H1 (cell line): ENCODE results near the gene SH2D2A. TPM values are rescaled to one million over a fixed set of nuclear protein-coding genes. Genes with fewer than 3 reads are reported as not detected.

Source experiments
- ASH2L ChIP-seq: fragments of 200-600, 300-600 bp; sonication (generic); IDR thresholded peaks from one replicate; pipeline ENCODE4 v1.7.1; 2017; ENCODE audit warnings: low read length
- BACH1 ChIP-seq: IDR thresholded peaks from 2 replicates; pipeline ENCODE4 v1.6.1; 2012; ENCODE audit warnings: low read length, improper control_type of control experiment
- CBX5 ChIP-seq: fragments of 300-800, 300-1000 bp; sonication (generic); IDR thresholded peaks from 2 replicates; pipeline ENCODE4 v1.7.1; 2016; ENCODE audit warnings: antibody characterized with exemption, low read length, low read depth
- CEBPB ChIP-seq: IDR thresholded peaks from 2 replicates; pipeline ENCODE4 v1.6.1; 2012; ENCODE audit warnings: low read depth, low read length
- CREB1 ChIP-seq: IDR thresholded peaks from 2 replicates; pipeline ENCODE4 v1.6.1; 2012; ENCODE audit warnings: inconsistent platforms
- CTBP2 ChIP-seq: IDR thresholded peaks from 2 replicates; pipeline ENCODE4 v1.7.0; 2011; ENCODE audit warnings: borderline replicate concordance, mild to moderate bottlenecking, moderate library complexity, mixed read lengths, low read length; ENCODE audit not compliant: insufficient read depth, insufficient read length
- EP300 ChIP-seq, 2 experiments: IDR thresholded peaks; 1 replicate in 1 of 2; 2 replicates in 1 of 2; pipeline ENCODE4 v1.6.1; 2011 to 2012; ENCODE audit warnings: low read depth in 2 of 2, low read length in 2 of 2, mild to moderate bottlenecking in 2 of 2, borderline replicate concordance in 1 of 2, inconsistent platforms in 1 of 2, moderate library complexity in 1 of 2
- HDAC2 ChIP-seq, 2 experiments: fragments of 300-600 bp in 1 of 2; sonication (generic) in 1 of 2; IDR thresholded peaks; 2 replicates each; pipeline ENCODE4 v1.6.1; 2011 to 2012; ENCODE audit warnings: low read depth in 2 of 2, low read length in 2 of 2, mild to moderate bottlenecking in 2 of 2, moderate library complexity in 2 of 2, borderline replicate concordance in 1 of 2, inconsistent platforms in 1 of 2
- KDM5A ChIP-seq: fragments of 200-600 bp; IDR thresholded peaks from 2 replicates; pipeline ENCODE4 v1.7.1; 2012; ENCODE audit warnings: mild to moderate bottlenecking, low read length, inconsistent platforms, mixed read lengths
- NANOG ChIP-seq: IDR thresholded peaks from 2 replicates; pipeline ENCODE4 v1.6.1; 2011; ENCODE audit warnings: low read length, low read depth, mild to moderate bottlenecking, inconsistent platforms; ENCODE audit not compliant: insufficient read depth, poor library complexity, severe bottlenecking
- RFX5 ChIP-seq: IDR thresholded peaks from 2 replicates; pipeline ENCODE4 v1.6.1; 2011; ENCODE audit warnings: low read depth, low read length, improper control_type of control experiment, borderline replicate concordance
- RNF2 ChIP-seq: fragments of 200-900, 300-1000 bp; sonication (generic); IDR thresholded peaks from 2 replicates; pipeline ENCODE4 v1.7.1; 2016; ENCODE audit warnings: borderline replicate concordance, low read depth, mild to moderate bottlenecking, antibody characterized with exemption, low read length; ENCODE audit not compliant: poor library complexity, severe bottlenecking; ENCODE audit errors: missing control alignments
- SIRT6 ChIP-seq: IDR thresholded peaks from one replicate; pipeline ENCODE4 v1.7.1; 2012; ENCODE audit warnings: low read length, inconsistent platforms
- SP1 ChIP-seq: IDR thresholded peaks from 2 replicates; pipeline ENCODE4 v1.6.1; 2011; ENCODE audit warnings: low read depth, low read length
- TAF1 ChIP-seq: IDR thresholded peaks from 2 replicates; pipeline ENCODE4 v1.6.1; 2011; ENCODE audit warnings: mild to moderate bottlenecking, low read depth, low read length
- TBP ChIP-seq: IDR thresholded peaks from 2 replicates; pipeline ENCODE4 v1.6.1; 2011; ENCODE audit warnings: low read depth, low read length, improper control_type of control experiment
- YY1 ChIP-seq: IDR thresholded peaks from 2 replicates; pipeline ENCODE4 v1.6.1; 2011; ENCODE audit warnings: low read depth, mild to moderate bottlenecking, low read length
- polyA plus RNA-seq, 7 experiments: library from polyadenylated mRNA; depleted of rRNA in 3 of 7; stranded (reverse) in 5 of 7; unstranded in 2 of 7; fragments of >200 nt in 5 of 7; fragments of 200-250 nt in 2 of 7; gene quantifications; 1 replicate in 5 of 7; 2 replicates in 1 of 7; 4 replicates in 1 of 7; pipeline versions ENCODE4 v1.2.1 to v1.2.3, GENCODE V29; 2011 to 2013; ENCODE audit warnings: missing spikeins in 2 of 7, mixed read lengths in 2 of 7
- total RNA-seq: library from RNA; stranded (reverse); fragmentation: NEBNext Ultra II Directional; extraction: Animal tissue kit (Norgen Biotek cat#: 25700); gene quantifications from 2 replicates; pipeline ENCODE4 v1.2.1, GENCODE V29; 2021
- TF ChIP-seq, protein P1 (sequence below): IDR thresholded peaks from 2 replicates; pipeline ENCODE4 v1.6.1; 2011; ENCODE audit warnings: low read depth, mild to moderate bottlenecking, low read length; ENCODE audit not compliant: insufficient read depth
- TF ChIP-seq, protein P2 (sequence below): IDR thresholded peaks from 2 replicates; pipeline ENCODE4 v1.6.1; 2012; ENCODE audit warnings: inconsistent platforms

SH2D2A gene
- total and polyA plus RNA-seq, 2 of the 8 experiments (the other 6 are each of a cell fraction or from before 2014, with no cell fraction given) = 3.3 to 7.9 TPM

DNA sequence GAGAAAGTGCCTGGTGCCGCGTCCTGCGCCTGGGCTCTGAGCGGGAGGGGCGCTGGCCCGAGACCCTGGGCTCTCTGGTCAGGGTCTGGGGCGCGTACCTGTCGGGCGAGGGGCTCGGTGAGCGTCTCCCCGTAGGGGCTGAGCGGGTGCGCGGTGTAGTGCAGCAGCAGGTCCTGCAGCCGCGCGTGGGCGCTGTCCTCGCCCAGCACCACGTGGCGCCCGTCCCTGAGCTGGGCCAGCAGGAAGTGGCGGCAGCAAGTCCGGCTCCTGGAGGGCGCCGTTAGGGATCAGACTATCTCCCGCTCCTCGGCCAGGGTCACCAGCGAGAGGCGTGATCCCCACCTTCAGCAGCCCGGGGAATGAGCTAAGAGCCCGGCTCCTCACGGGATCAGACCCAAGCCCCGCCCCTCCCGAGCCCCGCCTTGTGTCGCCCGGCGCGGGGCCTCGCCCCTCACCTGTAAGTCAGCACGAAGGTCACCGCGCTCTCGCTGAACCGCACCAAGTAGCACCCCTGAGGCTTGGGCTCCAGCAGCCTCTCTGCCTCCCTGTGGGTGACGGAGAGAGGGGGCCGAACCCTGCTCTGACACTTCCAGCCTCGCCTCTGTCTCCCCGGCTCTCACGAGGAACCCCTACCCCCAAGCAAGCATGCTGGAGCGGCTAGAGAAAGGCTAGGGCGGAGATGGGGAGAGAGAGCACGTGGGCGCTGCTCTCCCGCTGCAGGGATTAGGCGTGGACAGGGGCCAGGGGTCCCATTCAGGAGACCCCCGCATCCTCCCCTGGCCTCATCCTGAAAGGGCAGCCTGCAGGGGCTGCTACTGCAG lies 2.7 kb downstream of the SH2D2A start (continued):
- TF ChIP-seq HDAC2 (IDR thresholded peaks at IDR 0.05; ENCODE audit: borderline replicate concordance in 1 of 2, low read depth in 2 of 2, low read length in 2 of 2) (0 out of 4 replicates have a peak, but pooled peaks of 1 of the 2 experiments have one; percentile 78), RNF2 (no peak), YY1 (no peak), SP1 (0 out of 2 replicates have a peak, but pooled peaks have one; percentile 15), ASH2L (peak; percentile 28), TAF1 (peak; percentile 58; the same call in 1 of the 2 replicates), RFX5 (no peak), CBX5 (no peak), CEBPB (no peak), KDM5A (no peak), NANOG (no peak), SIRT6 (no peak), CREB1 (no peak), CTBP2 (no peak), BACH1 (peak; percentile 31; the same call in 1 of the 2 replicates), TBP (peak; percentile 68), EP300 (IDR thresholded peaks at IDR 0.05; ENCODE audit: borderline replicate concordance in 1 of 2, low read depth in 2 of 2, low read length in 2 of 2) (no peak)
- TF ChIP-seq, protein P1, sequence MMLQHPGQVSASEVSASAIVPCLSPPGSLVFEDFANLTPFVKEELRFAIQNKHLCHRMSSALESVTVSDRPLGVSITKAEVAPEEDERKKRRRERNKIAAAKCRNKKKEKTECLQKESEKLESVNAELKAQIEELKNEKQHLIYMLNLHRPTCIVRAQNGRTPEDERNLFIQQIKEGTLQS = no peak
- TF ChIP-seq, protein P2, sequence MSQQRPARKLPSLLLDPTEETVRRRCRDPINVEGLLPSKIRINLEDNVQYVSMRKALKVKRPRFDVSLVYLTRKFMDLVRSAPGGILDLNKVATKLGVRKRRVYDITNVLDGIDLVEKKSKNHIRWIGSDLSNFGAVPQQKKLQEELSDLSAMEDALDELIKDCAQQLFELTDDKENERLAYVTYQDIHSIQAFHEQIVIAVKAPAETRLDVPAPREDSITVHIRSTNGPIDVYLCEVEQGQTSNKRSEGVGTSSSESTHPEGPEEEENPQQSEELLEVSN = peak; percentile 91
